K562 (cell line): Measurements from ENCODE around the gene METTL15. TPM values are rescaled to one million over a fixed set of nuclear protein-coding genes. Genes with fewer than 3 reads are reported as not detected.
A peak's percentile ranks its signal among the peaks of the same experiment; 100 is the strongest.

Source experiments
- C11orf30 ChIP-seq: fragments of 450-650 bp; IDR thresholded peaks from 2 replicates; pipeline ENCODE4 v1.6.1; 2016; ENCODE audit warnings: low read depth, mild to moderate bottlenecking
- EP300 ChIP-seq: IDR thresholded peaks from 2 replicates; pipeline ENCODE4 v1.6.1; 2012; ENCODE audit warnings: low read length, improper control_type of control experiment
- FIP1L1 ChIP-seq: fragments of 200-400 bp; formaldehyde crosslinking; IDR thresholded peaks from 2 replicates; pipeline ENCODE4 v1.6.1; 2018; ENCODE audit warnings: mild to moderate bottlenecking, low read depth, low read length; ENCODE audit not compliant: poor library complexity, severe bottlenecking
- HDAC3 ChIP-seq: fragments of 450-650 bp; IDR thresholded peaks from 2 replicates; pipeline ENCODE4 v1.6.1; 2018; ENCODE audit warnings: borderline replicate concordance, mild to moderate bottlenecking, moderate library complexity; ENCODE audit not compliant: partially characterized antibody
- MEF2A ChIP-seq: IDR thresholded peaks from 2 replicates; pipeline ENCODE4 v1.6.1; 2011; ENCODE audit warnings: low read depth, mild to moderate bottlenecking, low read length, moderate library complexity; ENCODE audit not compliant: control insufficient read depth
- NRF1 ChIP-seq, 2 experiments: fragments of 450-650 bp; IDR thresholded peaks in 1 of 2; conservative IDR thresholded peaks in 1 of 2; 2 replicates each; pipeline ENCODE4 v1.6.1; 2014; ENCODE audit warnings: mild to moderate bottlenecking in 2 of 2
- SIN3B ChIP-seq: fragments of 450-650 bp; IDR thresholded peaks from 2 replicates; pipeline ENCODE4 v1.6.1; 2017; ENCODE audit warnings: low read depth, mild to moderate bottlenecking, moderate library complexity
- SP2 ChIP-seq: IDR thresholded peaks from 2 replicates; pipeline ENCODE4 v1.6.1; 2011; ENCODE audit warnings: mild to moderate bottlenecking, low read depth, low read length, moderate library complexity; ENCODE audit not compliant: poor library complexity, severe bottlenecking; ENCODE audit errors: extremely low read depth
- SRSF7 ChIP-seq: fragments of 200-400 bp; formaldehyde crosslinking; optimal IDR thresholded peaks from 2 replicates; pipeline ENCODE3; 2017; ENCODE audit warnings: mild to moderate bottlenecking, low read depth, low read length
- XRCC4 ChIP-seq: IDR thresholded peaks from one replicate; pipeline ENCODE4 v1.6.1; 2011; ENCODE audit not compliant: insufficient read depth, insufficient read length; ENCODE audit errors: extremely low read depth
- ZNF212 ChIP-seq: fragments of 450-650 bp; formaldehyde crosslinking; IDR thresholded peaks from 2 replicates; pipeline ENCODE4 v1.4.0; 2020; ENCODE audit warnings: mild to moderate bottlenecking
- ZNF23 ChIP-seq: fragments of 250-450 bp; sonication (Bioruptor Pico); IDR thresholded peaks from 2 replicates; pipeline ENCODE4 v1.4.0; 2020; ENCODE audit warnings: mild to moderate bottlenecking
- ZNF354B ChIP-seq: fragments of 250-450 bp; sonication (Bioruptor Pico); IDR thresholded peaks from 2 replicates; pipeline ENCODE4 v1.4.0; 2020
- ZNF507 ChIP-seq: conservative IDR thresholded peaks from 2 replicates; pipeline ENCODE4 v1.6.1; 2017; ENCODE audit warnings: missing genetic modification characterization, missing compliant biosample characterization
- ZNF57 ChIP-seq: fragments of 450-650 bp; formaldehyde crosslinking; IDR thresholded peaks from 2 replicates; pipeline ENCODE4 v1.4.0; 2020; ENCODE audit warnings: mild to moderate bottlenecking, moderate library complexity
- polyA plus RNA-seq, 8 experiments: library from polyadenylated mRNA; depleted of rRNA in 4 of 8; stranded (reverse) in 5 of 8; unstranded in 3 of 8; fragments of >200 nt; fragmentation: Nextera tagmentation in 2 of 8; fragmentation: Illumina TruSeq in 1 of 8; extraction: Ambion mirVana in 2 of 8; extraction: Trizol in 1 of 8; gene quantifications; 2 replicates each; pipeline versions ENCODE4 v1.2.1 to v1.2.3, GENCODE V29; 2011 to 2014; ENCODE audit warnings: inconsistent platforms in 1 of 8, missing spikeins in 1 of 8
- total RNA-seq, 7 experiments: library from RNA; depleted of rRNA in 6 of 7; stranded (reverse); fragments of >200 nt in 6 of 7; fragmentation: Illumina TruSeq in 2 of 7; extraction: Trizol in 2 of 7; gene quantifications; 2 replicates each; pipeline versions ENCODE4 v1.2.1 to v1.2.3, GENCODE V29; 2011 to 2021; ENCODE audit warnings: low replicate concordance in 1 of 7
- TF ChIP-seq, protein P1 (sequence below): sonication (generic); formaldehyde crosslinking; IDR thresholded peaks from 2 replicates; pipeline ENCODE4 v1.8.1; 2023; ENCODE audit warnings: mild to moderate bottlenecking, missing genetic modification reagents, moderate library complexity
- TF ChIP-seq, protein P2 (sequence below): sonication (generic); formaldehyde crosslinking; IDR thresholded peaks from 2 replicates; pipeline ENCODE4 v1.8.1; 2023; ENCODE audit warnings: mild to moderate bottlenecking, missing genetic modification reagents
- TF ChIP-seq, protein P3 (sequence below), 2 experiments: fragments of 450-650 bp in 1 of 2; sonication (generic) in 1 of 2; formaldehyde crosslinking; conservative IDR thresholded peaks; 2 replicates each; pipeline versions ENCODE4 v1.4.0 to v1.8.1; 2020 to 2022; ENCODE audit warnings: mild to moderate bottlenecking in 1 of 2, missing genetic modification reagents in 1 of 2
- TF ChIP-seq, protein P4 (sequence below): fragments of 250-450 bp; sonication (Bioruptor Pico); IDR thresholded peaks from 2 replicates; pipeline ENCODE4 v1.8.0; 2021; ENCODE audit warnings: borderline replicate concordance, mild to moderate bottlenecking, moderate library complexity; ENCODE audit not compliant: poor library complexity, severe bottlenecking

Gene METTL15
- total and polyA plus RNA-seq, 9 of the 15 experiments (the other 6 are each of a cell fraction or from before 2014, with no cell fraction given) = 10.7 to 21.7 (median 15.9) TPM

DNA sequence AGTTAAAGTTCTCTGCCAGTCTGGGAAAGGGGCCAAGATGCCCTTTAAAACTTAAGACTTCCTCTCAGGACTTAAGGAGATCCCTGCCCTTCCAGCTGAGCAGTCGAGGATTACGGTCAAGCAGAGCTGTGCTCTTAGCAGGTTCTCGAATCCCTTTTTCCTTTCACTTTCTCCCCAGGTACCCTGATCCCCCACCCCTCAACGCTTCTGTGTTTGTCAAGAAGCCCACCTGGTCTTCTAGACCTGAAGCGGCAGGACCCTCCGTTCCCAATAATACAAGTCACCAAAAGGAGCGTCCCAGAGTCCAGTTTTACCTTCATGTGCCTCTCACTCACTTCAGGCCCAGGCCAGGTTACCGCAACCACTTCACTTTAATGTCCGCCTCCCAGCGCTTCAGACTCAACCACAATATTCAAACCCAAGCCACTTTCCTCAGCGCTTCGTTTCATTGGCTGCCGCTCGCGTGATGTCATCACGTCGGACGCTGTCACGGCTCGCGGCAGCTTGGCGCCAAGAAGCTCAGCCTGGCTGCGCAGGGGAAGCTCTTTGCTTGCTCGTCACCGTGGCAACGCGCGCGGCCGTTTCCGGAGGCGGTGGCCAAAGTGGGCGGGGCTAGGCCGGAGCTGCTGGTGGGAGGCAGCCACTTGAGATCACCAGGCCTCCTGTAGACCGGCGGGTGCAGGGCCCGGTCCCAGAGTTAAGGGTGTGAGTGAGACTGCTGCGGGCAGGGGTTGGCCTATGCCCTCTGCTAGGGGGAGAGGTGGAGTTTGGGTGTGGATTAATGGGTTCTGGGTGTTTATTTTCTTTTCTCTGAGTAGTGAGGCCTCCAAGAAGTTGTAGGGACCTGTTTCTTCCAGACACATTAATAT is at the start of gene METTL15, which contains the start of gene KIF18A (continued):
- TF ChIP-seq HDAC3 = no peak
- peak; percentile 96 to 97 for TF ChIP-seq NRF1 (conservative IDR thresholded peaks at IDR 0.05 in 1 of 2, IDR thresholded peaks at IDR 0.05 in 1 of 2)
- TF ChIP-seq SRSF7 = no peak
- TF ChIP-seq SIN3B = no peak
- TF ChIP-seq, protein P1, sequence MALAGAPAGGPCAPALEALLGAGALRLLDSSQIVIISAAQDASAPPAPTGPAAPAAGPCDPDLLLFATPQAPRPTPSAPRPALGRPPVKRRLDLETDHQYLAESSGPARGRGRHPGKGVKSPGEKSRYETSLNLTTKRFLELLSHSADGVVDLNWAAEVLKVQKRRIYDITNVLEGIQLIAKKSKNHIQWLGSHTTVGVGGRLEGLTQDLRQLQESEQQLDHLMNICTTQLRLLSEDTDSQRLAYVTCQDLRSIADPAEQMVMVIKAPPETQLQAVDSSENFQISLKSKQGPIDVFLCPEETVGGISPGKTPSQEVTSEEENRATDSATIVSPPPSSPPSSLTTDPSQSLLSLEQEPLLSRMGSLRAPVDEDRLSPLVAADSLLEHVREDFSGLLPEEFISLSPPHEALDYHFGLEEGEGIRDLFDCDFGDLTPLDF (CRISPR knock-in tag) = peak; percentile 97
- no peak for TF ChIP-seq FIP1L1
- TF ChIP-seq EP300 = peak; percentile 32; the same call in 1 of the 2 replicates
- TF ChIP-seq ZNF507 (tag) = no peak
- TF ChIP-seq, protein P2, sequence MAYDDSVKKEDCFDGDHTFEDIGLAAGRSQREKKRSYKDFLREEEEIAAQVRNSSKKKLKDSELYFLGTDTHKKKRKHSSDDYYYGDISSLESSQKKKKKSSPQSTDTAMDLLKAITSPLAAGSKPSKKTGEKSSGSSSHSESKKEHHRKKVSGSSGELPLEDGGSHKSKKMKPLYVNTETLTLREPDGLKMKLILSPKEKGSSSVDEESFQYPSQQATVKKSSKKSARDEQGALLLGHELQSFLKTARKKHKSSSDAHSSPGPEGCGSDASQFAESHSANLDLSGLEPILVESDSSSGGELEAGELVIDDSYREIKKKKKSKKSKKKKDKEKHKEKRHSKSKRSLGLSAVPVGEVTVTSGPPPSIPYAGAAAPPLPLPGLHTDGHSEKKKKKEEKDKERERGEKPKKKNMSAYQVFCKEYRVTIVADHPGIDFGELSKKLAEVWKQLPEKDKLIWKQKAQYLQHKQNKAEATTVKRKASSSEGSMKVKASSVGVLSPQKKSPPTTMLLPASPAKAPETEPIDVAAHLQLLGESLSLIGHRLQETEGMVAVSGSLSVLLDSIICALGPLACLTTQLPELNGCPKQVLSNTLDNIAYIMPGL (CRISPR knock-in tag) = no peak
- no peak for TF ChIP-seq MEF2A
- no peak for TF ChIP-seq ZNF57 (CRISPR knock-in tag)
- TF ChIP-seq C11orf30 = 0 out of 2 replicates have a peak, but pooled peaks have one; percentile 10
- TF ChIP-seq ZNF212 (CRISPR knock-in tag) = no peak
- no peak for TF ChIP-seq ZNF354B (CRISPR knock-in tag)
- TF ChIP-seq XRCC4 = no peak
- no peak for TF ChIP-seq ZNF23 (CRISPR knock-in tag)
- TF ChIP-seq, protein P3, sequence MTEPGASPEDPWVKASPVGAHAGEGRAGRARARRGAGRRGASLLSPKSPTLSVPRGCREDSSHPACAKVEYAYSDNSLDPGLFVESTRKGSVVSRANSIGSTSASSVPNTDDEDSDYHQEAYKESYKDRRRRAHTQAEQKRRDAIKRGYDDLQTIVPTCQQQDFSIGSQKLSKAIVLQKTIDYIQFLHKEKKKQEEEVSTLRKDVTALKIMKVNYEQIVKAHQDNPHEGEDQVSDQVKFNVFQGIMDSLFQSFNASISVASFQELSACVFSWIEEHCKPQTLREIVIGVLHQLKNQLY (CRISPR knock-in tag; conservative IDR thresholded peaks at IDR 0.05) = no peak
- TF ChIP-seq SP2 = no peak
- TF ChIP-seq, protein P4, sequence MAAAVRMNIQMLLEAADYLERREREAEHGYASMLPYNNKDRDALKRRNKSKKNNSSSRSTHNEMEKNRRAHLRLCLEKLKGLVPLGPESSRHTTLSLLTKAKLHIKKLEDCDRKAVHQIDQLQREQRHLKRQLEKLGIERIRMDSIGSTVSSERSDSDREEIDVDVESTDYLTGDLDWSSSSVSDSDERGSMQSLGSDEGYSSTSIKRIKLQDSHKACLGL = no peak
